ENCODE measurements around the gene KRI1. TPM values are rescaled to one million over a fixed set of nuclear protein-coding genes. Genes with fewer than 3 reads are reported as not detected.

The KRI1 gene
- total RNA-seq, 4 donors from 2014 or later: 13.7 to 23.9 (median 16.0) TPM

- no peak for DNase-seq (ENCODE audit: extremely low spot score)
- TF ChIP-seq CTCF (IDR thresholded peaks at IDR 0.05) (no peak), EP300 (IDR thresholded peaks at IDR 0.05) (no peak), POLR2A (IDR thresholded peaks at IDR 0.05; ENCODE audit: low read depth) (no peak), POLR2AphosphoS5 (IDR thresholded peaks at IDR 0.05) (no peak)
- no peaks in the 10 kb centered on the region for H3K36me3 ChIP-seq
- no peaks in the 10 kb centered on the region for H3K9me3 ChIP-seq
- H3K27ac ChIP-seq (replicated peaks in 1 of 4): no peak overlapping the region
- WGBS: 63% methylated on average over 7 of the region's 7 CpGs
- H3K27me3 ChIP-seq: peaks cover 3 to 83% (median 49%) of the 10 kb centered on the region in 4 donors
- intact Hi-C loops (cut with DNase I): no loop called here
- no peak overlapping the region for H3K4me3 ChIP-seq
- peaks cover 20 to 26% (median 26%) of the 10 kb centered on the region in 4 donors for H3K4me1 ChIP-seq
Observed at GRCh38 chr19:10519421-10519820, 46.4 kb downstream of the KRI1 start.

DNA sequence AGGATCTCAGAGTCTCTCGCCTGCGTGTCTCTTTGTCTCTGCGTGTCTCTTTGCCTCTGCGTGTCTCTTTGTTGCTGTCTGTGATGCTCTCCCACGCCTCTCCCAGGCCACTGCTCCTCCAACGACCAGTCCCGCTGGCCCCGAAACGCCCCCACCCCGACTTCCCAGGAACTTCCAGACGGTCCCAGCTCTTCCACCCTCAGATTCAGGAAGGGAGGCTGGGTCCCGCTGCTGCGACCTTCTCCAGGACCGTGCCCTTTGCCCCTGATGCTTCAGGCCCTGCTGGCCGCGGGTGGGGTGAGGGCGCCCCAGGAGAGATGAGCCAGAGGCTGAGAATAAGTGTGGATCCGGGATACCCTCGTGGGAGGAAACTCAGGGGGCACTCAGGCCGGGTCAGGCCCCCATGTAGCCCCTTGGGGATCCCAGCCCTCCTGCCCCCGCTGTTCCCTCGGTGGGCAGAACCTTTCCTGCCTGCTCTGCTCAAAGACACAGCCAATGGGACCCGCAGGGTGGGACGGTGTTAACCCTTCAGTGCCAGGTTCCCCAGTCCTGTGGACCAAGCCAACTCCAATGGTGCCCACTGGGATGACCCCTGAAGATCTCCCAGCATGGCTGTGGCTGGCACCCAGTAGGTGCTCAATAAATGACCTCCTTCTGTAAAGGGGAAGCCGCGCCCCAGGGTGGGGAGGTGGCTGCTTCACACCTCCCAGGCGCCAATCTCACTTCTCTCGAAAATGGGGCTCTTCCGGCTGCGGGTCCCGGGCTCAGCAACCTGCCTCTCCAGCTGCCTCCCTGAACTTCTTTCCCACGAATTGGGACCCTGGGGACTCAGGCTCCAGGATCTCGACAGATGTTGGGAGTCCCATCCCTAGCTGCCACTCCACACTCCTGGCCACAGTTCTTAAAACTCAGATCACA, 47.1 kb downstream of the KRI1 start:
- Histone ChIP-seq H3K4me3 (peak overlapping the region in 2 of 4 donors; percentile 31 to 36), H3K9me3 (no peaks in the 10 kb centered on the region), H3K36me3 (no peaks in the 10 kb centered on the region), H3K27ac (replicated peaks in 1 of 4) (no peak overlapping the region), H3K4me1 (peaks cover 20 to 34% (median 31%) of the 10 kb centered on the region in 4 donors), H3K27me3 (peaks cover 3 to 86% (median 56%) of the 10 kb centered on the region in 4 donors)
- TF ChIP-seq POLR2A (IDR thresholded peaks at IDR 0.05; ENCODE audit: low read depth) (no peak), POLR2AphosphoS5 (IDR thresholded peaks at IDR 0.05) (no peak), EP300 (IDR thresholded peaks at IDR 0.05) (no peak), CTCF (IDR thresholded peaks at IDR 0.05) (no peak)
- intact Hi-C loops (cut with DNase I): no loop called here
- 25% methylated on average over 12 of the region's 33 CpGs for WGBS
- DNase-seq (ENCODE audit: extremely low spot score): no peak

DNA sequence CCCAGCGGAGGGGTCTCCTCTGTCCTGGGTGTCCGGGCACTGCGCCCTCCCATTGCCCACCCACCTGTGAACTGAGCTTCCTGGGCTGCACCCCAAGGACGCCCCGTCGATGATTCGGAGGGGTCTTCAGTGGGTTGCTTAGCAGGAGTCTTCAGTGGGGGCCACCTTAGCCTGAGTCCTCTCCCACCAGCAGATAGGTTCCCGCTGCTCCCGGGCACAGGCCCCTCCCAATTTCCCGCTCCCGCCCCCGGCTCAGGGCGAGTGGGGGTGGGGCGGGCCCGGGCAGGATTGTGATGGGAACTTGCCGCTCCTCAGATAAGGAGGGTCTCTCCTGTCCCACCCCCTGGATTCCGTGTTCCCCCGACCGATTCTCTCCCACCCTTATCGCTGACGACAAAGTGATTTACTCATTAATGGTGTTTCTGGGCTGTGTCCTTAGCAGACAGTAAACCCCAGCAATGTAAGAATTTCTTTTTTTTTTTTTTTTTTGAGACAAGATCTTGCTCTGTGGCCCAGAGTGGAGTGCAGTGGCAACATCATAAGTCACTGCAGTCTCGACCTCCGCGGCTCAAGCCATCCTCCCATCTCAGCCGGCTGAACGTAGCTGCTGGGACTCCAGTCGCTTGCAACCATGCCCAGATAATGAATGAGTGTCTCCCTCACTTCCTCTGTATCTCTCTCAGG, 47.9 kb downstream of the KRI1 start:
- intact Hi-C loops (cut with DNase I): no loop called here
- no peak for DNase-seq (ENCODE audit: extremely low spot score)
- Histone ChIP-seq H3K27me3 (peaks cover 3 to 94% (median 64%) of the 10 kb centered on the region in 4 donors), H3K36me3 (no peaks in the 10 kb centered on the region), H3K4me3 (peak overlapping the region; percentile 31 to 50 (median 34)), H3K4me1 (peaks cover 20 to 35% (median 31%) of the 10 kb centered on the region in 4 donors), H3K9me3 (no peaks in the 10 kb centered on the region), H3K27ac (replicated peaks in 1 of 4) (no peak overlapping the region)
- 3% methylated on average over 11 of the region's 27 CpGs for WGBS
- TF ChIP-seq CTCF (IDR thresholded peaks at IDR 0.05): no peak
- no peak for TF ChIP-seq POLR2AphosphoS5 (IDR thresholded peaks at IDR 0.05)
- no peak for TF ChIP-seq EP300 (IDR thresholded peaks at IDR 0.05)

GRCh38 chr19:10517361-10517759, 48.5 kb downstream of the KRI1 start, which contains the start of gene S1PR5:
TSS of gene S1PR5 (minus strand) at chr19:10517447. CDS start at chr19:10515011, 2,436 bp downstream.
- TF ChIP-seq CTCF (IDR thresholded peaks at IDR 0.05) (no peak), POLR2AphosphoS5 (IDR thresholded peaks at IDR 0.05) (no peak), POLR2A (IDR thresholded peaks at IDR 0.05; ENCODE audit: low read depth) (no peak), EP300 (IDR thresholded peaks at IDR 0.05) (no peak)
- Histone ChIP-seq H3K4me1 (peaks cover 20 to 35% (median 31%) of the 10 kb centered on the region in 4 donors), H3K36me3 (no peaks in the 10 kb centered on the region), H3K9me3 (no peaks in the 10 kb centered on the region), H3K27ac (replicated peaks in 1 of 4) (no peak within 1 kb of the TSS), H3K27me3 (peaks cover 3 to 99% (median 65%) of the 10 kb centered on the region in 4 donors), H3K4me3 (peak within 1 kb of the TSS; percentile 31 to 50 (median 34))
- no peak for DNase-seq (ENCODE audit: extremely low spot score)
- 3% methylated on average over 8 of the region's 39 CpGs for WGBS
- intact Hi-C loops (cut with DNase I): no loop called here

All from esophagus muscularis mucosa (tissue), 4 donors.